ES-I3 (cell line): Measurements from ENCODE around the gene MRPL38.
"Not testable (repeated sequence)": the region's sequence is repeated elsewhere in the genome, so short reads cannot be mapped to it uniquely, and the experiment has no call there.

Source experiments
- H3K36me3 ChIP-seq: 2 replicates; pipeline ENCODE4 v1.6.1; 2013; ENCODE audit warnings: mild to moderate bottlenecking, low read length, control low read depth, moderate library complexity; ENCODE audit not compliant: insufficient read depth
- H3K4me1 ChIP-seq: 2 replicates; pipeline ENCODE4 v1.6.1; 2013; ENCODE audit warnings: mild to moderate bottlenecking, control low read depth, low read length; ENCODE audit not compliant: insufficient read depth
- H3K9ac ChIP-seq: 2 replicates; pipeline ENCODE4 v1.6.1; 2013; ENCODE audit warnings: low read depth, mild to moderate bottlenecking, low read length, moderate library complexity
- H3K9me3 ChIP-seq: 2 replicates; pipeline ENCODE4 v1.6.1; 2013; ENCODE audit warnings: mild to moderate bottlenecking, low read length, moderate library complexity; ENCODE audit not compliant: control insufficient read depth, insufficient read depth

Gene MRPL38

DNA sequence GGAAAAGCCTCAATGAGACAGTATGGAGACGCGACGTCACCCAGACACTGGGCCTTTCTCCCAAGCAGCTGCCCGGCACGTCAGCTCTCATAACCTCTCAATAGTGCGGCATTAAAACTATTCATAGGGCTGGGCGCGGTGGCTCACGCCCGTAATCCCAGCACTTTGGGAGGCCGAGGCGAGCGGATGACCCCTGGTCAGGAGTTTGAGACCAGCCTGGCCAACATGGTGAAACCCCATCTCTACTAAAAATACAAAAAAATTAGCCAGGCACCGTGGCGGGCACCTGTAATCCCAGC lies 53.0 kb downstream of the MRPL38 start:
- peaks cover 11% of the 10 kb centered on the region for H3K4me1 ChIP-seq
- H3K9ac ChIP-seq, H3K9me3 ChIP-seq: not testable (repeated sequence)
- H3K36me3 ChIP-seq, result peaks cover 19% of the 10 kb centered on the region

DNA sequence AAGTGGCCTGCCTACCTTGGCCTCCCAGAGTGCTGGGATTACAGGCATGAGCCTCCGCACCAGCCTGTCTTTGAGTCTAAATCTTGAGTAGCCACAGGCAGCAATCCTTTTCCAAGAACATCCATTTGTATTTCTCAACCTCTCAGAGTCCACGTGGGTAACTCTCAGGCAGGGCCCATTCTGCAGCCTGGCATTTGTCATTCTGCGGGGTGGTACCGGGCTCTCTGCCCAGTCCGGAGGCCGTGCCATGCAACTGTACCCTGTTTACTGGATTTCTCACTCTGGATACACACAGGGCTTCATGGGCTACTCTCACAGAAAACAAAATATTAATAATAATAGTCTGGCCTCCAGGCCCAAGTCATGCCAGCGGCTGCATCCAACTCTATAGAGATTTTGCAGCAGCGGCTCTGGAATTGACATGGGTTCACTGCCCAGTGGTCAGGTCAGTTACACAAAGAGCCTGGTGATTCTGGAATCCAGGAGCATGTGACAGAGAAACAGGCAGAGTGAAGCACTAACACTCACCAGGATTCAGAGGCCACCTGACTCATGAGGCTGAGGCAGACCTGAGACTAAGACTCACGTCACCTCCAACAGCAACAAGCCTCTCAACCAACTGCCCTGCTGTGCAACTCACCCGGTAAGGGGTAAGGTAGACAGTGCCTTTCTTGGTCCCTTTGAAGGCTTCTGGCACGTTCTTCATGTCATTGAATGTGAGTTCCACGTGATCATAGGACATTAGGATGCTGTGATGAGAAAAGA lies 53.6 kb downstream of the MRPL38 start:
- Histone ChIP-seq H3K36me3 (peaks cover 20% of the 10 kb centered on the region), H3K4me1 (peaks cover 11% of the 10 kb centered on the region), H3K9me3 (no peaks in the 10 kb centered on the region), H3K9ac (no peak overlapping the region)

- no peak overlapping the region for H3K9ac ChIP-seq
- H3K4me1 ChIP-seq, result peaks cover 25% of the 10 kb centered on the region
- no peaks in the 10 kb centered on the region for H3K9me3 ChIP-seq
- H3K36me3 ChIP-seq, result peaks cover 20% of the 10 kb centered on the region
Measured at GRCh38 chr17:75849724-75850123, 55.0 kb downstream of the MRPL38 start.

DNA sequence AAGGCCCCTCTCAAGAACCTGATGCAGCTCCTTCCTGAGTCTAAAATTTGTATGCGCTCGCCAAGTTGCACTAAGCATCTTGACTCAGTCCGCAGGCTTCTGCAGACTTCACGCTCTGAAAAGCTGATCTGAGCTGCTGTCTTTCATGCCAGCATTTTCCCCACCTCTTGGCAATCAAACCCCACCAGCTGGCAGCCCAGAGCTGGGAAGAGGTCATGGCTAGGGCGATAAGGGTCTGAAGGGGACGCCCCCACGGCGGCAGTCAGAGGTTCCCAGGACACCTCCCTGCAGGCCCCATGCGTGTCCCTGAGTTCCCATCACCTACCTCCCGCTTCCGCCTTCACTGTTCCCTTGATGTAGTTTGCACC lies 55.4 kb downstream of the MRPL38 start:
- H3K9me3 ChIP-seq, result no peaks in the 10 kb centered on the region
- peaks cover 25% of the 10 kb centered on the region for H3K4me1 ChIP-seq
- no peak overlapping the region for H3K9ac ChIP-seq
- peaks cover 20% of the 10 kb centered on the region for H3K36me3 ChIP-seq
